NCI-H1436 treated with DMSO at 0.1 percent for 48 hours (cell line): ENCODE measurements around the gene CCDC185.
"Not testable (repeated sequence)": the region's sequence is repeated elsewhere in the genome, so short reads cannot be mapped to it uniquely, and the experiment has no call there.

Source experiments
- DNase-seq: peaks from one replicate; lab custom pipeline; 2025; lab: John Stamatoyannopoulos, UW

CCDC185 gene

DNA sequence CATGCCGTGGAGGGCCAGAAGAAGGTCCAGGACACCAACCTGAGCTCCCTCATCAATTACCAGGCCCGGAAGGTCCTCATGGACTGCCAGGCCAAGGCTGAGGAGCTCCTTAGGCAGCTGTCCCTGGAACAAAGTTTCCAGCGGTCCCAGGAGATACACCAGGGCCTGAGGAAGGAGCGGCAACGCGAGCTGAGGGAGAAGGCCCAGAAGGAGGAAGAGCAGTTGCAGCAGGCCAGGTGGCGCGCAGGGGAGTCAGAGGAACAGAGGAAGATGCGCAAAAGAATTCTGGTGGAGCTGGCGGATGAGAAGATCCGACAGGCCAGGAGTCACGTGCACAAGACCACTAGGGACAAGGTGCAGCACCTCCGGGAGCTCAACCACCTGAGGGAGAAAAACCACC, 1.5 kb downstream of the CCDC185 start:
- no peak for DNase-seq

DNA sequence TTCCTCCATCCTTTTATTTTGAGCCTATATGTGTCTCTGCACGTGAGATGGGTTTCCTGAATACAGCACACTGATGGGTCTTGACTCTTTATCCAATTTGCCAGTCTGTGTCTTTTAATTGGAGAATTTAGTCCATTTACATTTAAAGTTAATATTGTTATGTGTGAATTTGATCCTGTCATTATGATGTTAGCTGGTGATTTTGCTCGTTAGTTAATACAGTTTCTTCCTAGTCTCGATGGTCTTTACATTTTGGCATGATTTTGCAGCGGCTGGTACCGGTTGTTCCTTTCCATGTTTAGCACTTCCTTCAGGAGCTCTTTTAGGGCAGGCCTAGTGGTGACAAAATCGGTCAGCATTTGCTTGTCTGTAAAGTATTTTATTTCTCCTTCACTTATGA, 6.2 kb downstream of the CCDC185 start:
- not testable (repeated sequence) for DNase-seq

GRCh38 chr1:223401873-223402789, 8.9 kb downstream of the CCDC185 start:
- DNase-seq, result no peak

DNA sequence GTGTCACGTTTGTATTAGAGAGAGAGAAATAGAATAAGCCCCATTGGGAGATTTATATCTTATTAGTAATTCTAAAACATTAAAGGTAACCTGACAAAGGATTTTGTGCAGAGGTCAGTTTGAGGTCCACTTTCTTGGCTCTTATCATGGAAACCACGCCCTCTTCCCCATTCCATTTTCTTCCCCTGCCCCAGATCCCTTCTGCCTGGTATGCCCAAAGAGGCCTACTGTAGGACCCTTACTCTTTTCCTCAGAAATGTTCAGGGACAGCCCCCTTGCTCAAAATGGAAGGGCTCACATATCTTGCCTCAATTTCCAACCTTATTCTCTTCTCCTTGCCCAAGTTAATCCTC, 9.6 kb downstream of the CCDC185 start:
- DNase-seq, result no peak

DNA sequence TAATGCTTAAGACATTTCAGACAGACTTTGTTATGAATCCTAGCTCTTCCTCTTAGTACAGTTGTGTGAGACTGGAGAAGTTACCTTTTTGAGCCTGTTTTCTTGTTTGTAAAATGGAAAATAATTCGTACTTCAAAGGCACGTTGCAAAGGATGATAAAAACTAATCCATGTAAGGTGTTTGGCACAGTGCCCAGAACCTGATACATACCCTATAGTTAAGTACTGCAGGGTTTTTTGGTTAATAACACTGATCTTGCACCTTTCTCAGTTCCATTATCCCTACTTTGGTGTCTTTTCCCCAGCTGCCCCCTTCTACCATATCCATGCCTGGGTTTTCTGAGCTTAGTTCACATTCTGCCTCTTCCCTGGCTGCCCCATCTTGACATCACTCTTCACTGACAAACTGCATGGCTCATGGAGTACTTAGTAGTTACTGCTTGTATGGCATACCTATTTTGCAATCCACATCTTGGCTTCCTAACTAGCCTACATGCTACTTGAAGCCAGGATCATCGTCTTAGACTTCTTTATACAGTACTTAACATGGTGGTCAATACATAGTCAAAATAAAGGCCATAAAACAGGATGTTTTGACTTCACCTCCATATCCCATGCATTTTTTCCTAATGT, 10.1 kb downstream of the CCDC185 start:
- no peak for DNase-seq

GRCh38 chr1:223405507-223405906, 12.3 kb downstream of the CCDC185 start:
- no peak for DNase-seq

GRCh38 chr1:223410036-223410435, 16.8 kb downstream of the CCDC185 start:
- no peak for DNase-seq

DNA sequence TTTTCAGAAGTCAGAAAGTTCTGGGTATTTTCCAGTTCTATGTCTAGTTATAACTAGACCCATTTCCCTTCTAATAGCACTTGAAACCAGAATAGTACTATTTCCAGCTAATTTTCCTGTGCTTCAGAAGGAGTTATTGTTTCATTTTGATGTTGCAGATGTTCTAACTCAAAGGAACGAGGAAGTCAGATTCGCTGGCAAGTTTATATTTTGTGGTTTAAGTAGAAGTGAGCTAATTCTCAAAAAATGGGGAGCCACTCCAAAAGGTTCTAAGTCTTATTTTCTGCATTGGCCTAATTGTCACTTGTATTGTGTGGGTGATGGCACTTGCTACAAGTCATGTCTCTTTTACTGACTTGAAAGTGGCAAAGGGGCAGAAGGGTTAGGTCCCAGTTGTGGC, 18.1 kb downstream of the CCDC185 start:
- no peak for DNase-seq

DNA sequence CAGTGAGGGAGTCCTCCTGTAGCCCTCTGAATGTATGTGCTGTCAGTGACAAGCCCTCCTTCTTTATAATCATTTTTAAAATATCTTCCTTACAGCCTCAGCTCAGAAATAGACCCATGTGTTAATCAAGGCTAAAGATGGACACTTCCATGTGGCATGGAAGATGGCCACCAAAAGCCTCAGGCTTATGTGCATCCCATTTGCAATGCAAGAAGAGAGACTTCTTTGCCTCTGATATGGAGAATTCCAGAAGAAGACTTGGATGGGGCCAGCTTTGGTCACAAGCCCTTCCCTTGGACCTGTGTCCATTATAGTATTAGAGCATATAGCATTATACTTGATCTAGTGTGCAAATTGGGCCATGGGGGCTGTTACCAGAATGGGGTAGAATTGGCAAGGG, 18.5 kb downstream of the CCDC185 start:
- DNase-seq, result no peak

DNA sequence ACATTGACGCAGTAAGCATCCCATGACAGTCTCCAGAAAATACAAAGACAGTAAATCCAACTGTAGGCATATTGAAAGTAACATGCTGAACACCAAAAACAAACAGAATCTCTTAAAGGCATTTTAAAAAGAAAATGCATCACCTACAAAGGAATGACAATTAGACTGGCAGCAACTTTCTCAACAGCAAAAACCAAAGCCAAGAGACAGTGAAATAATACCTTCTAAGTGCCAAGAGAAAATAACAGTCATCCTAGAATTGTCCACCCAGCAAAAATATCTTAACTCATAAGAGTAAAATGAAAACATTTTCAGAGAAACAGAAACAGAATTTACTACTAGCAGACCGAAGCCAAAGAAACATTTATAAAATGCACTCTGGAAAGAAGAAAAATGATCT, 20.0 kb downstream of the CCDC185 start:
- DNase-seq, result no peak

- DNase-seq, result no peak
Measured at GRCh38 chr1:223417444-223417843, 24.2 kb downstream of the CCDC185 start.

DNA sequence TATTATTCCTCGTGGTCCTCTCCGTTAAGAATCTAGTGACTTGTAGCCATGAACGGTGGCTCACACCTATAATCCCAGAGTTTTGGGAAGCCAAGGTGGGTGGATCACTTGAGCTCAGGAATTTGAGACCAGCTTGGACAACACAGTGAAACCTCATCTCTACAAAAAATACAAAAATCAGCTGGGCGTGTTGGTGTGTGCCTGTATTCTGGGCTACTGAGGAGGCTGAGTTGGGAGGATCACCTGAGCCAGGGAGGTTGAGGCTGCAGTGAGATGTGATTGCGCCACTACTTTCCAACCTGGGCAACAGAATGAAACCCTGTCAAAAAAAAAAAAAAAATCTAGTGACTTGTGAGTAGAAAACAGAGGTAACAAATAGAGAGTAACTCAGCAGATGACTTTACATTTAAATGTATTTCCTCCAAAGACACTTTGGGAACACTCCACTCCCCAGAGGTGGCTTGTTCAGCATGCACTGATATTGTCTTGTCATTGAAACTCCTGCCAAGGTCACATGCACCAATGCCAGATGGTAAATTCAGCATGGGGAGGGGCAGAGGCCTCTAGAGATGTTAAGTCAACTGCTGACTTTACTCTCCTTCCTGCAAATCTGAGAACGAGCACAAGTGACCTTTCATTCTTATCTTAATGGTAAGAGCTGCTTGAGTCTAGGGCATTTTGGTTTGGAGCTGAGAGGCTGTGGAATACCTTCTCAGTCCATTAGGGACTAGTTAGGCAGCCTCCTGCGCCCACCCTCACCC, 24.9 kb downstream of the CCDC185 start:
- no peak for DNase-seq

- no peak for DNase-seq
Measured at GRCh38 chr1:223419115-223419514, 25.9 kb downstream of the CCDC185 start.

GRCh38 chr1:223419561-223419960, 26.3 kb downstream of the CCDC185 start:
- no peak for DNase-seq

GRCh38 chr1:223421025-223421424, 27.8 kb downstream of the CCDC185 start:
- no peak for DNase-seq

DNA sequence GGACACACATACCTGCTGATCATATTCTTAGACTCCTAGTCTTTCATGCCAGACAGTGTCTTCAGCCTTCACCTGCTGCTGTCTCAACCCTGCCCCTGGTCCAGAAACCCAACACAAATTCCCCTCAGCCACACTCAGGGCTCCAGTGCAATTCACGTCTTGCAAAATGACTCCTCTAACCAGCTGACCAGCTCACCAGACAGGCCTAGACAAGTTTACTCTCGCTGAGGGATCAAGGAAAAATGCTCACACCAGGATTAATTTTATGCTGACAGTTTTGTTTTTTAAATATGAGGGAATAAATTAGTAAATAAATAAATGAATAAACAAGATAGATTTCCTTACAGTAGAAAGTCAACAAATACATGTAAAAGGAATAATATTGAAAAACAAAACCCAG, 28.5 kb downstream of the CCDC185 start:
- no peak for DNase-seq

- no peak for DNase-seq
Measured at GRCh38 chr1:223422911-223423310, 29.7 kb downstream of the CCDC185 start.

DNA sequence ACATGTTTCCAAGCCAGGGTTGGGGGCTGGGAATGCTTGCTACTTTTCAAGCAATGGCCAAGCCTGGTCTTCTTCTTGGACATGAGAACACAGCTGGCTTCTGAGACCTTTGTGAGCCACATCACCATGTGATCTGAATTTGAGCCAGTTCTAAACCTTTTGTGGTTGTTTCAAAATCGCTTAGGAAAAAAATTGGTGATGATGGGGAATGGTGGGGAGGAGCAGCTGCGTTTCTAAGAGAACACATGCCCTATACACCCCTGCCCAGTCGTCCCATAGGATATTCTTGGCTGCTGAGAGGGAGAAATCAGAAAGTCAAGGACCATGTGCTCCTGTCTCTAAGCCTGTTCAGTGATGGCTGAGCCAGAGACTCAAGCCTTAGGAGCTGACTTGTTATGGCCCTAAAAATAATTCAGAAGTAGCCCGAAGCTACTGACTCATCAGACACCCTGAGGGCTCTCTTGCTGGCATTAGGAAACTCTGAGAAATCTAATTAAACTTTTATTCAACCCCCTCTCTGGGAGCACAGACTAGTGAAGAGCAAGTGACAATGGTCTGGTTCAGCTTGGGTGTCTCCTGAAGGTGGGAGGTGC, 30.5 kb downstream of the CCDC185 start:
- DNase-seq, result no peak

DNA sequence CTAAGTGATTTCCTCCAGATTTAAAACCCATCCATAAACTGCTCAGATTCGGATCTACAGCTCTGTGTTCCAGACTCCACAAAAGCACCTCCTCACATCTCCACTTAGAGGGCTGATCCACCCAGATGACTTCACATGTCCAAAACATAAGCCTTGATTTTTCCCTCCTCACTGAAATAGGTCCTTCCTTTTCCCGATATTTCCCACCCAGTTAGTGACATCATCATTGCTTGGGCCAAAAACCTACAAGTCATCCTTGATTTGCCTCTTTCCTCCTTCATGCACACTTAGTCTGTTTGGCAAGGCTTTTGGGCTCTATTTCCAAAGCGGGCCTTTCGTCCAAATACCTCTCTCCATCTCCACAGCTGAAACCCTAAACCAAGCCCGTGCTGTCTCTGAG, 32.3 kb downstream of the CCDC185 start:
- DNase-seq, result no peak

DNA sequence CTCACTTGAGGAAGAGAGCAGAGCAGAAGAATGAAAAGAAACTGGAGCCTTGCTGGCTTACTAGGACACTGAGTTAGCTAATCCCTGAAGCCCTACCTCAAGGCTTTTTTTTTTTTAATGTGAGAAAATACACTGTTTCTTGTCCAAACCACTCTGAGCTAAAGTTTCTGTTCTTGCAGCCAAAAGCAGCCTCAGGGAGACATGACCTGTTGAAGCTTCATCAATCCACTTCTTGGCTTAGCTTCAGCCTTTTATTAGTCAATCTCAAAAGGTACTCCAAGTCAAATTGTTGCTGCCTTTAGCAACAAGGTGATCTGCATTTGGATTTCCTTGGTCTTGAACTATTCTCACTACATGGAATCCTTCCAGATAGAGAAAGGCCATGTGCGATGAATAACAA, 33.7 kb downstream of the CCDC185 start:
- no peak for DNase-seq

DNA sequence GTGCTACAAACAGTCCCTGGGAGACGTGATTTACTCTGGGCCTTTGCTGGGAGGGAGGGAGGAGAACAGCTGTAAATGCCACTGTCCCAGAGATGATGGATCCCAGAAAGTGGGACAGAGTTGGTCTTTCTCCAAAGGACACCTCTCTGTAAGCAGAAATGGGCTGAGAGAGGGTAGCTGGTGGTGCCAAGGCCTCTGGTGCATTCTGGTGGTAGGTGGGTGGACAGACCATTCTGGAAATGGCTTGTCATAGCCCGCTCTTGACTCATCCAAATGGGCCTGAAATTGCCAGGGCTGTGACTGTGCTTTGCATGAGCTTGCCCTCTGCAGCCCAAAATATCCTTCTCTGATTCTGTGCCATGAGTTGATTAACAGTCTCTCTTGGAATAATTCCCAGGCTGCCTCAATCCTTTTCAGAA, 36.1 kb downstream of the CCDC185 start:
- no peak for DNase-seq

- no peak for DNase-seq
Measured at GRCh38 chr1:223429821-223430220, 36.6 kb downstream of the CCDC185 start.

- no peak for DNase-seq
Measured at GRCh38 chr1:223430236-223430635, 37.0 kb downstream of the CCDC185 start.
